Measurements from ENCODE around the gene KRTAP9-4.

DNA sequence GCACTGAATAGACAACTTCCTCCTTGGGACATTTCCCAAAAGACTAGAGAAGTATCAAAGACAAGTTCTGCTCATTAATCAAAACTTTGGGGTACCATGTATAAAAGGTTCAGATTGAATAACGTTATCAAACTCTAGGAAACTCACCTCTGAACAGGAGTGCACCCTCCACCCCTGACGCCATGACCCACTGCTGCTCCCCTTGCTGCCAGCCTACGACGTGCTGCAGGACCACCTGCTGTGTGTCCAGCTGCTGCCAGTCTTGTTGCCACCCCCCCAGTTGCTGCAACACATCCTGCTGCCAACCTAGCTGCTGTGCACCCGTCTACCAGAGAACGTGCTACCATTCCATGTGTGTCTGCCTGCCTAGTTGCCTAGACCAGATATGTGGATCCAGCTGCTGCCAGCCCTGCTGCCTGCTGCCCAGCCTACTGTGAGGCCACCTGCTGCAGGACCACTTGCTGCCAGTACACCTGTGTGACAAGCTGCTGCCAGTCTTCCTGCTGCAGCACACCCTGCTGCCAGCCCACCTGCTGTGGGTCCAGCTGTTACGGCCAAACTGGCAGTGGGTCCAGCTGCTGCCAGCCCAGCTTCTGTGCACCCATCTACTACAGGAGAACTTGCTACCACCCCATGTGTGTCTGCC is 36.8 kb upstream of the KRTAP9-4 start:
- TF ChIP-seq, protein P1, sequence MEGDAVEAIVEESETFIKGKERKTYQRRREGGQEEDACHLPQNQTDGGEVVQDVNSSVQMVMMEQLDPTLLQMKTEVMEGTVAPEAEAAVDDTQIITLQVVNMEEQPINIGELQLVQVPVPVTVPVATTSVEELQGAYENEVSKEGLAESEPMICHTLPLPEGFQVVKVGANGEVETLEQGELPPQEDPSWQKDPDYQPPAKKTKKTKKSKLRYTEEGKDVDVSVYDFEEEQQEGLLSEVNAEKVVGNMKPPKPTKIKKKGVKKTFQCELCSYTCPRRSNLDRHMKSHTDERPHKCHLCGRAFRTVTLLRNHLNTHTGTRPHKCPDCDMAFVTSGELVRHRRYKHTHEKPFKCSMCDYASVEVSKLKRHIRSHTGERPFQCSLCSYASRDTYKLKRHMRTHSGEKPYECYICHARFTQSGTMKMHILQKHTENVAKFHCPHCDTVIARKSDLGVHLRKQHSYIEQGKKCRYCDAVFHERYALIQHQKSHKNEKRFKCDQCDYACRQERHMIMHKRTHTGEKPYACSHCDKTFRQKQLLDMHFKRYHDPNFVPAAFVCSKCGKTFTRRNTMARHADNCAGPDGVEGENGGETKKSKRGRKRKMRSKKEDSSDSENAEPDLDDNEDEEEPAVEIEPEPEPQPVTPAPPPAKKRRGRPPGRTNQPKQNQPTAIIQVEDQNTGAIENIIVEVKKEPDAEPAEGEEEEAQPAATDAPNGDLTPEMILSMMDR (conservative IDR thresholded peaks at IDR 0.05; ENCODE audit: low read length) = no peak
- TF ChIP-seq EZH2phosphoT487 (IDR thresholded peaks at IDR 0.05; ENCODE audit: borderline replicate concordance) = no peak
